Sigmoid colon (tissue), 3 donors: Measurements from ENCODE around the gene C6orf120.

Experiments used
- CTCF ChIP-seq, 4 experiments: fragments of 450-650 bp in 3 of 4; fragments of 200-600 bp in 1 of 4; IDR thresholded peaks; one replicate each; pipeline ENCODE4 v1.5.1; 2016 to 2019; ENCODE audit warnings: antibody characterized with exemption in 4 of 4, mild to moderate bottlenecking in 3 of 4, moderate library complexity in 2 of 4
- POLR2A ChIP-seq, 2 donors: fragments of 450-650 bp; IDR thresholded peaks; one replicate each; pipeline ENCODE4 v1.6.1; 2016; ENCODE audit warnings: antibody characterized with exemption in 2 of 2, mild to moderate bottlenecking in 2 of 2, moderate library complexity in 2 of 2

GRCh38 chr6:169714178-169714577 is 12.3 kb downstream of the C6orf120 start:
- TF ChIP-seq CTCF (IDR thresholded peaks at IDR 0.05) (no peak), POLR2A (IDR thresholded peaks at IDR 0.05) (no peak)
